ENCODE data around the gene RND2.
"Not testable (repeated sequence)": the region's sequence is repeated elsewhere in the genome, so short reads cannot be mapped to it uniquely, and the experiment has no call there.

The RND2 gene

DNA sequence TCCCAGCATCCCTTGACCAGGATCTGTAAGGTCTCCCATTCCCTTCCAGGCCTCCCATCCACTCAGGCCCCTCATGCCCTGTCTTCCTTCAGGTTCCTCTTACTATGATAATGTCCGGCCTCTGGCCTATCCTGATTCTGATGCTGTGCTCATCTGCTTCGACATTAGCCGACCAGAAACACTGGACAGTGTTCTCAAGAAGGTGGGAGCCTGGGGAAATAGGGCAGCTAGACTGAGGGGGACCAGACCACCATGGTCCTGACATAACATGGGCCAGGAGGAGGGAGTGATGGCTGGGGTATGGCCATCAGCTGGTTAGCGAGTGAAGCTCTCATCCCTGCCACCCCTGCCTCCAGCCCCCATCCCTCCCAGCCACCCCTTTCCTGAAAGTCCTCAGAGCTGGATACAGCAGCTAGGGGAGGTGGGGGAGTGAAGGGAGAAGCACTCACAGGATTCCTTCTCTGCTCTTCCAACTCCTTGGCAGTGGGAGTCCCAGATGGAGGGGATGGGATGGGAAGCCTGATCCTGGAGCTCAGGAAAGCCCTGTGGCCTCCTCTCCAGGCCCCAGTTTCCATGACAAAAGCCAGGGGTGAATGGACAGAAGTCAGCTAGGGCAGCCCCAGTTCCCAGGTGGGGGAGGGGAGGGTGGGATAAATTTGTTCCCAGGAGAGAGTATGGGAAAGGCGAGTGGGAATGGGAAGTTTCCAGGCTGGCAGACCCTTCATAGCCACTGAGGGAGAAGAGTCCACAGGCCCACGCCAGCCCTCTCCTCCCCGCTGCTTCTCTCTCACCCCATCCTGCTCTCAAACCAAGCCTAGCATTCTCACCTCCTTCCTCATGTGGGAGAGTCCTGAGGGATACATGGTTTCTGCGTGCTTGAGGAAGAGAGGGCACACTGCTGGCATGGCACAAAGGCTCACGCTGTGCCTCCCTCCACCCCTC, 2.3 kb downstream of the RND2 start:
- no peak for DNase-seq (ENCODE audit: low read depth)

DNA sequence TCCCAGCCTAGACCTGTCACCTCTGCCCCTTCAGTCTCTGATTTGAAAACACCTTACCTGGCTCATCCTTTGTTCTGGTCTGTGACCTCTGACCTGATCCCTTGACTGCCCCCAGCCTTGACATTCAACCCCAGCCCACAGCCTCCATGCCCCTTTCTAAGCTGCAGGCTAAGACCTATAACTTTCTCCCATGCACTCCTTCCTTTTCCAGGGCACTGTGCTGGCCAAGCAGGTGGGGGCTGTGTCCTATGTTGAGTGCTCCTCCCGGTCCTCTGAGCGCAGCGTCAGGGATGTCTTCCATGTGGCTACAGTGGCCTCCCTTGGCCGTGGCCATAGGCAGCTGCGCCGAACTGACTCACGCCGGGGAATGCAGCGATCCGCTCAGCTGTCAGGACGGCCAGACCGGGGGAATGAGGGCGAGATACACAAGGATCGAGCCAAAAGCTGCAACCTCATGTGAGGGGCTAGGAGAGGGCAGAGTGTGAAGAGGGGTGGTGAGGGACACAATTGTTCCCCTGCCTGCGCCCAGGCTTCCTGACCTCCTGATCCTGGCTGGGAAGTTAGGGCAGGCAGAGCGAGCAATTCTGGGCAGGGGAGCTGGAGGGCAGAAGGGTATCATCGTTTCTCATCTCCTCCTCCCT, 3.3 kb downstream of the RND2 start:
- no peak for DNase-seq (ENCODE audit: low read depth)

GRCh38 chr17:43030137-43030767, 5.2 kb downstream of the RND2 start:
- no peak for DNase-seq (ENCODE audit: low read depth)

DNA sequence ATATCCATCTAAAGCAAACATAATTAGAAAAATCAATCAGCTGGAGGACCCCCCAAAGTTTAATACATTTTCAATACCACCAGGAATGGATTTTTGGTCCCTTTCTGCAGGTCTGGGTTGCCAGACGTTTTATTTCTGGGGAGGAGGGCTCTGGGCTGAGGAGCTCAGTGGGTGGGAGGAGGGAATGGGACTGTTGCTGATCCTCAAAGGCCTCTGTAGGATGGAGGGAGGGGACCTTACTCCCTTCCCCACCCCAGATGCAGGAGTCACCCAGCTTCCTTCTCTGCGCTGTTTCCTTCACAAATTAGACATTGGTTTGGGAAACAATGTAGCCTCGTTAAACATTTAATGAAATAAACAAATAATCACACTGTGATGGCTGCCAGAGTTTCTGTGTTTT, 6.6 kb downstream of the RND2 start:
- no peak for DNase-seq (ENCODE audit: low read depth)

GRCh38 chr17:43033948-43034881, 9.2 kb downstream of the RND2 start:
- DNase-seq (ENCODE audit: low read depth), result no peak

GRCh38 chr17:43034894-43035293, 9.9 kb downstream of the RND2 start:
- no peak for DNase-seq (ENCODE audit: low read depth)

DNA sequence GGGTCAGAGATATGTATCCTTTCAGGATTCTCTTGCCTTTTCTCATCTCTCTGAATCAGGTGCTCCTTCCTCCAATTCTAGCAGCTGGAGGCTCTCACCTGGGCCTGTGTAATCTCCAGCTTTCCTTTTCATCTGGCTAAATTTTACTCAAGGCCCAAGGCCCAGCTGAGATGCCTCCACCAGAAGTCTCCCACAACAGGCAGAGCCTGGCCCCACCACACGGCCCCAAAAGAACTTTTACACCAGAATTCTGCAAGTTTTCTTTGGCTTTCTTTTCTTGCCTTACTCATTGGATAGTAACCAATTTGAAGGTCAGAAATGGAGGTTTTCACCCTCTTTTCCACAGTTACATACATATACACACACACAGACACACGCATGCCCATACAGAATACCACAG, 14.6 kb downstream of the RND2 start:
- DNase-seq (ENCODE audit: low read depth), result no peak

- DNase-seq (ENCODE audit: low read depth), result no peak
Measured at GRCh38 chr17:43040655-43041054, 15.6 kb downstream of the RND2 start.

DNA sequence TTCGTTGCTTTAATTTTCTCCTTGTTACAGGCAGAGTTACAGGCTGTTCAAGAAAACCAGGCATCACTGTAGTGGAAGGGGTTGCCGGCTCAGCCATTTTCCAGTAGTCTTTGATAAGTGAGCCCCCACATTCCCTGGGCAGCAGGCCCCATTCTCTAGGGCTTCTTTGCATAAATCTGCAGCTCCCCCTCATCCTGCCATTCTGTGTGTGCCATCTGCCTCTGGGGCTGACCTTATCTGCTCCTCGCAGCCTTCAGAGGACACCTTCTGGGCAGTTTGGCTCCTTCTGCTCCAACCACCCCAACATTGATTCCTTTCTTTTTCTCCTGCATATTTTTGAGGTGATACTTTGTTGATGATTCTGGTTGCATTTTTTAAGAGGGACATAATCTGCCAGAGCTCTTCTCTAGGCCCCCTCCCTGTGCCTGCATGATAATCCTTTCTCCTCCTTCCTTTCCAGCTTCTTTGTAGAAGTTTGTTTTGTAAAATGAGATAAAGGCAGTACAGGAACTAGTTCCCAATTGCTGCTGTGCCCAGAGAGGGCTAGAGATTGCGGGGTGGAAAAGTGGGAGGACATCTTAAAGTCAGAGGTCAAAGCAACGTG, 17.1 kb downstream of the RND2 start:
- DNase-seq (ENCODE audit: low read depth), result no peak

- no peak for DNase-seq (ENCODE audit: low read depth)
Measured at GRCh38 chr17:43043307-43043706, 18.3 kb downstream of the RND2 start.

DNA sequence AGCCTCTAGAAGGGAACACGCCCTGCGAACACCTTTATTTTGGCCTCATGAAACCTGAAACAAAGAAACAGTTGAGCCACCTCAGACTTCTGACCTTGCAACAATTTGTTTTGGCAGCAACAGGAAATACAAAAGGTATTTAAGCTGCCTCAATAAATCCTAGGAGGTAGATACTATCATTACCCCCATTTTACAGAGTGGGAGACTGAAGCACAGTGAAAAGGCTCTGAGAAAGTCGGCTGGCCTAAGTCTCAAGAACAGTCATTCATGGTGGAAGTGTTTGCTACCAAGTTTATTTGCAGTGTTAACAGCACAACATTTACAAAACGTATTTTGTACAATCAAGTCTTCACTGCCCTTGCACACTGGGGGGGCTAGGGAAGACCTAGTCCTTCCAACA, 19.0 kb downstream of the RND2 start:
- no peak for DNase-seq (ENCODE audit: low read depth)

- DNase-seq (ENCODE audit: low read depth), result no peak
Measured at GRCh38 chr17:43051969-43052368, 26.9 kb downstream of the RND2 start.

DNA sequence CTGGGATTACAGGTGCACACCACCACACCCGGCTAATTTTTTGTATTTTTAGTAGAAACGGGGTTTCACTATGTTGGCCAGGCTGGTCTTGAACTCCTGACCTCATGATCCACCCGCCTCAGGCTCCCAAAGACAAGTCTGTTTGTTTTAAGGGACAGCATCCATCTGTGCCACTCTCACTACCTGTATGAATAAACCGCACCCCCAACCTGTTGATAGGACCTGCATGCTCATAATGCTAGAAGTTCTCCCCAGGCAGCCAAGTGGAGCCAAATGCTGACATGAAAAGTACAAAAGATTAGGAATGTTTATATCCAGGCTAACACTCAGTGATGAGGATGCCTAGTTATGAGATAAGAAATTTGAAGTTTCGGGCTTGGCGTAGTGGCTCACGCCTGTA, 28.0 kb downstream of the RND2 start:
- not testable (repeated sequence) for DNase-seq (ENCODE audit: low read depth)

- DNase-seq (ENCODE audit: low read depth), result no peak
Measured at GRCh38 chr17:43056051-43056450, 31.0 kb downstream of the RND2 start.

GRCh38 chr17:43062984-43063638, 38.1 kb downstream of the RND2 start:
- no peak for DNase-seq (ENCODE audit: low read depth)

GRCh38 chr17:43068570-43069367, 43.7 kb downstream of the RND2 start:
- DNase-seq (ENCODE audit: low read depth), result no peak

GRCh38 chr17:43069368-43069898, 44.4 kb downstream of the RND2 start:
- no peak for DNase-seq (ENCODE audit: low read depth)

DNA sequence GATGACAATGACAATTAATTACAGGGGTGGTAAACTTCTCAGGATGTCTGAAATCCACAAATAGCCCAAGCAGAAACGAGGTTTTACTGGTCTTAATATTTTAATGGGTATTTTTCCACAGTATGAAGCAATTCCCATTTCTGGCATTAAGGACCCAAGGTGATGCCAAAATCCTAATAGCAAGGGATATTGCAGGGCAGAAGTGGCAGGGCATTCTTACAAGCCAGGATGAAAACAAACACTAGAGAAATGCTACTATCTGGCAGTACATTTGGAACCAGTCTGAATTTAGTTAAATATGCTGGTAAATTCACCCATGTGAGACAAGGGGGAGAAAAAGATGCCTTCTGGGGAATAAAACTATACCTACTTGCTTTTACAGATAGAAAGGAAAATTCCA, 45.2 kb downstream of the RND2 start:
- DNase-seq (ENCODE audit: low read depth), result no peak

DNA sequence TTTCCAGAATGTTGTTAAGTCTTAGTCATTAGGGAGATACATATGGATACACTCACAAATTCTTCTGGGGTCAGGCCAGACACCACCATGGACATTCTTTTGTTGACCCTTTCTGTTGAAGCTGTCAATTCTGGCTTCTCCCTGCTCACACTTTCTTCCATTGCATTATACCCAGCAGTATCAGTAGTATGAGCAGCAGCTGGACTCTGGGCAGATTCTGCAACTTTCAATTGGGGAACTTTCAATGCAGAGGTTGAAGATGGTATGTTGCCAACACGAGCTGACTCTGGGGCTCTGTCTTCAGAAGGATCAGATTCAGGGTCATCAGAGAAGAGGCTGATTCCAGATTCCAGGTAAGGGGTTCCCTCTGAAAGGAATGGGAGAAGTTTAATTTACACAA, 45.8 kb downstream of the RND2 start:
- no peak for DNase-seq (ENCODE audit: low read depth)

GRCh38 chr17:43074869-43075268, 49.8 kb downstream of the RND2 start:
- no peak for DNase-seq (ENCODE audit: low read depth)
